HepG2 (cell line): ENCODE data around the gene IQGAP2. TPM values are rescaled to one million over a fixed set of nuclear protein-coding genes. Genes with fewer than 3 reads are reported as not detected.

Experiments
- ATAC-seq: fragments of 200-7000 bp; cut with Tn5 transposase; 3 replicates; pipeline ENCODE4 v1.9.1; 2020; ENCODE audit warnings: mild to moderate bottlenecking, moderate library complexity
- BruUV-seq: library from RNA; stranded (reverse); fragments of 400-500 nt; replicated peaks from 2 replicates; lab custom pipeline; 2021; lab: Mats Ljungman, UMichigan
- CTCF ChIA-PET: fragments of 300-600 bp; formaldehyde crosslinking; extraction: SDS; loops from one replicate; lab custom pipeline; 2021; ENCODE audit warnings: low total read pairs, inconsistent platforms, low intra/inter-chr PET ratio; lab: Yijun Ruan, JAX
- POLR2A ChIA-PET: fragments of 350-600 bp; sonication (Branson Sonifier 250); formaldehyde crosslinking; loops from one replicate; lab custom pipeline; 2020; ENCODE audit warnings: antibody characterized with exemption, inconsistent platforms; lab: Yijun Ruan, JAX
- DNase-seq: peaks from one replicate; pipeline ENCODE4 v3.0.0-alpha.2; 2015; ENCODE audit warnings: low spot score
- FAIRE-seq: peaks from 3 replicates; lab custom pipeline; 2011; peaks lifted over from hg19 to GRCh38; lab: Jason Lieb, UNC
- H2AFZ ChIP-seq: one replicate; pipeline ENCODE4 v1.6.1; 2011; ENCODE audit warnings: low read length, inconsistent platforms
- H3K27ac ChIP-seq: fragments of 300-600 bp; 3 replicates; pipeline ENCODE4 v1.8.0; 2011; ENCODE audit warnings: mixed run types, mild to moderate bottlenecking, mixed read lengths, low read length, inconsistent platforms; ENCODE audit not compliant: insufficient read depth; ENCODE audit errors: extremely low read length
- H3K27me3 ChIP-seq, 2 experiments: fragments of 200-600 bp in 1 of 2; 2 replicates in 1 of 2; 3 replicates in 1 of 2; pipeline versions ENCODE4 v1.6.0 to v1.8.0; 2011; ENCODE audit warnings: low read length in 2 of 2, mild to moderate bottlenecking in 2 of 2, moderate library complexity in 2 of 2, inconsistent platforms in 1 of 2; ENCODE audit not compliant: insufficient read depth in 2 of 2, control insufficient read depth in 1 of 2
- H3K36me3 ChIP-seq, 2 experiments: fragments of 200-600 bp in 1 of 2; replicated peaks in 1 of 2; 2 replicates in 1 of 2; 3 replicates in 1 of 2; pipeline versions ENCODE4 v1.5.1 to v1.8.0; 2011; ENCODE audit warnings: low read length in 2 of 2, inconsistent platforms in 1 of 2; ENCODE audit not compliant: insufficient read depth in 2 of 2, control insufficient read depth in 1 of 2
- H3K4me1 ChIP-seq: 2 replicates; pipeline ENCODE4 v1.5.1; 2012; ENCODE audit warnings: low read length, inconsistent platforms; ENCODE audit not compliant: insufficient read depth
- H3K4me2 ChIP-seq: 2 replicates; pipeline ENCODE4 v1.6.0; 2011; ENCODE audit warnings: low read depth, low read length, inconsistent platforms
- H3K4me3 ChIP-seq, 3 experiments: fragments of 200-600 bp in 1 of 3; sonication (generic), shearing (Covaris generic) in 1 of 3; replicated peaks in 1 of 3; 2 replicates each; pipeline ENCODE4 v1.5.1; 2011 to 2016; ENCODE audit warnings: low read length in 3 of 3, inconsistent platforms in 2 of 3, low read depth in 2 of 3, mild to moderate bottlenecking in 2 of 3, control low read depth in 1 of 3, mixed read lengths in 1 of 3; ENCODE audit not compliant: insufficient read depth in 1 of 3
- H3K79me2 ChIP-seq: one replicate; pipeline ENCODE4 v1.6.1; 2011; ENCODE audit warnings: low read length, inconsistent platforms; ENCODE audit not compliant: insufficient read depth
- H3K9ac ChIP-seq: 2 replicates; pipeline ENCODE4 v1.6.0; 2011; ENCODE audit warnings: mild to moderate bottlenecking, low read depth, low read length, inconsistent platforms; ENCODE audit not compliant: insufficient read depth
- H3K9me3 ChIP-seq: 2 replicates; pipeline ENCODE4 v1.5.1; 2012; ENCODE audit warnings: mild to moderate bottlenecking, low read length
- H4K20me1 ChIP-seq: 2 replicates; pipeline ENCODE4 v1.6.0; 2011; ENCODE audit warnings: inconsistent platforms, mild to moderate bottlenecking, low read length, moderate library complexity; ENCODE audit not compliant: insufficient read depth
- ADNP ChIP-seq: sonication (generic); formaldehyde crosslinking; IDR thresholded peaks from 2 replicates; pipeline ENCODE4 v1.4.0; 2020; ENCODE audit warnings: missing genetic modification reagents
- ATF7 ChIP-seq, 2 experiments: fragments of 450-650 bp in 1 of 2; sonication (generic) in 1 of 2; formaldehyde crosslinking in 1 of 2; IDR thresholded peaks; 2 replicates each; pipeline versions ENCODE4 v1.4.0 to v1.6.1; 2016 to 2020; ENCODE audit warnings: antibody characterized with exemption in 1 of 2, mild to moderate bottlenecking in 1 of 2, missing genetic modification reagents in 1 of 2
- CBX2 ChIP-seq, 2 experiments: fragments of 200-600 bp in 1 of 2; sonication (generic); formaldehyde crosslinking in 1 of 2; IDR thresholded peaks; 2 replicates each; pipeline versions ENCODE4 v1.7.0 to v1.8.1; 2018 to 2022; ENCODE audit warnings: low read depth in 2 of 2, low read length in 1 of 2, mild to moderate bottlenecking in 1 of 2, missing genetic modification reagents in 1 of 2
- CHD4 ChIP-seq: fragments of 200-600 bp; sonication (generic); IDR thresholded peaks from 2 replicates; pipeline ENCODE4 v1.7.0; 2017; ENCODE audit warnings: mild to moderate bottlenecking, low read length, borderline replicate concordance
- CREM ChIP-seq, 2 experiments: sonication (generic) in 1 of 2; formaldehyde crosslinking in 1 of 2; IDR thresholded peaks; 2 replicates each; pipeline versions ENCODE4 v1.4.0 to v1.6.1; 2016 to 2020; ENCODE audit warnings: antibody characterized with exemption in 1 of 2, mild to moderate bottlenecking in 1 of 2, missing genetic modification reagents in 1 of 2
- FOXK2 ChIP-seq: fragments of 450-650 bp; IDR thresholded peaks from 2 replicates; pipeline ENCODE4 v1.6.1; 2016
- MED13 ChIP-seq: sonication (generic); formaldehyde crosslinking; IDR thresholded peaks from 2 replicates; pipeline ENCODE4 v1.5.0; 2020; ENCODE audit warnings: missing genetic modification reagents
- MZF1 ChIP-seq: sonication (generic); formaldehyde crosslinking; IDR thresholded peaks from 2 replicates; pipeline ENCODE4 v1.8.1; 2023; ENCODE audit warnings: mild to moderate bottlenecking, missing genetic modification reagents, borderline replicate concordance
- RCOR2 ChIP-seq: IDR thresholded peaks from 2 replicates; pipeline ENCODE4 v1.6.1; 2016; ENCODE audit warnings: missing biosample characterization, missing genetic modification reagents
- SNRNP70 ChIP-seq: fragments of 200-400 bp; formaldehyde crosslinking; IDR thresholded peaks from 2 replicates; pipeline ENCODE4 v1.6.1; 2017; ENCODE audit warnings: mild to moderate bottlenecking, low read depth, low read length, moderate library complexity
- XBP1 ChIP-seq: sonication (generic); formaldehyde crosslinking; IDR thresholded peaks from 2 replicates; pipeline ENCODE4 v1.5.0; 2020; ENCODE audit warnings: missing genetic modification reagents
- ZBTB3 ChIP-seq: sonication (generic); formaldehyde crosslinking; IDR thresholded peaks from 2 replicates; pipeline ENCODE4 v1.4.0; 2020; ENCODE audit warnings: low read depth, mild to moderate bottlenecking, moderate library complexity, missing genetic modification reagents, borderline replicate concordance
- ZNF282 ChIP-seq: fragments of 450-650 bp; IDR thresholded peaks from 2 replicates; pipeline ENCODE4 v1.6.1; 2018; ENCODE audit not compliant: partially characterized antibody
- ZNF3 ChIP-seq: IDR thresholded peaks from 2 replicates; pipeline ENCODE4 v1.7.0; 2017; ENCODE audit warnings: inconsistent platforms
- ZNF432 ChIP-seq: sonication (generic); formaldehyde crosslinking; IDR thresholded peaks from 2 replicates; pipeline ENCODE4 v1.5.0; 2020; ENCODE audit warnings: missing genetic modification reagents, mild to moderate bottlenecking, borderline replicate concordance
- ZNF546 ChIP-seq: sonication (generic); formaldehyde crosslinking; conservative IDR thresholded peaks from 2 replicates; pipeline ENCODE4 v1.8.1; 2023; ENCODE audit warnings: mild to moderate bottlenecking, missing genetic modification reagents
- ZNF777 ChIP-seq: sonication (generic); formaldehyde crosslinking; IDR thresholded peaks from 2 replicates; pipeline ENCODE4 v1.4.0; 2020; ENCODE audit warnings: missing genetic modification reagents
- WGBS: methylation state at CpG from one replicate; pipeline ENCODE4 v1.1.6; 2017; ENCODE audit warnings: low lambda C conversion rate; 5-methylcytosine and 5-hydroxymethylcytosine counted together
- in situ Hi-C: cut with HindIII; loops from 2 replicates; pipeline ENCODE4 v1.10.0; 2017; ENCODE audit warnings: low pct_unique_long_range_greater_than_20kb; ENCODE audit not compliant: extremely low pct_ligation_motif_present
- intact Hi-C: fragments of 100-400 bp; cut with micrococcal nuclease; formaldehyde crosslinking; loops from one replicate; pipeline ENCODE4 v1.10.0; 2022; ENCODE audit not compliant: unreplicated experiment
- polyA plus RNA-seq, 8 experiments: library from polyadenylated mRNA; depleted of rRNA in 3 of 8; stranded (reverse) in 7 of 8; unstranded in 1 of 8; fragments of >200 nt; fragmentation: Illumina TruSeq in 4 of 8; extraction: Trizol in 4 of 8; gene quantifications; 2 replicates each; pipeline versions ENCODE4 v1.2.1 to v1.2.3, GENCODE V29; 2011 to 2016; ENCODE audit warnings: low read depth in 4 of 8, missing spikeins in 1 of 8, mixed read lengths in 1 of 8; ENCODE audit not compliant: insufficient read depth in 1 of 8
- total RNA-seq, 5 experiments: library from RNA; depleted of rRNA; stranded (reverse); fragments of >200 nt; fragmentation: Illumina TruSeq; extraction: Trizol; gene quantifications; 2 replicates each; pipeline ENCODE4 v1.2.3, GENCODE V29; 2016; ENCODE audit warnings: low read depth in 1 of 5
- TF ChIP-seq, protein P1 (sequence below): sonication (generic); formaldehyde crosslinking; IDR thresholded peaks from 2 replicates; pipeline ENCODE4 v1.4.0; 2020; ENCODE audit warnings: missing genetic modification reagents, borderline replicate concordance
- TF ChIP-seq, protein P2 (sequence below): IDR thresholded peaks from 2 replicates; pipeline ENCODE4 v1.6.1; 2016

IQGAP2 gene
- total and polyA plus RNA-seq, 2 of the 13 experiments (the other 11 are each of a cell fraction or from before 2014, with no cell fraction given): 35.2 to 83.3 TPM

DNA sequence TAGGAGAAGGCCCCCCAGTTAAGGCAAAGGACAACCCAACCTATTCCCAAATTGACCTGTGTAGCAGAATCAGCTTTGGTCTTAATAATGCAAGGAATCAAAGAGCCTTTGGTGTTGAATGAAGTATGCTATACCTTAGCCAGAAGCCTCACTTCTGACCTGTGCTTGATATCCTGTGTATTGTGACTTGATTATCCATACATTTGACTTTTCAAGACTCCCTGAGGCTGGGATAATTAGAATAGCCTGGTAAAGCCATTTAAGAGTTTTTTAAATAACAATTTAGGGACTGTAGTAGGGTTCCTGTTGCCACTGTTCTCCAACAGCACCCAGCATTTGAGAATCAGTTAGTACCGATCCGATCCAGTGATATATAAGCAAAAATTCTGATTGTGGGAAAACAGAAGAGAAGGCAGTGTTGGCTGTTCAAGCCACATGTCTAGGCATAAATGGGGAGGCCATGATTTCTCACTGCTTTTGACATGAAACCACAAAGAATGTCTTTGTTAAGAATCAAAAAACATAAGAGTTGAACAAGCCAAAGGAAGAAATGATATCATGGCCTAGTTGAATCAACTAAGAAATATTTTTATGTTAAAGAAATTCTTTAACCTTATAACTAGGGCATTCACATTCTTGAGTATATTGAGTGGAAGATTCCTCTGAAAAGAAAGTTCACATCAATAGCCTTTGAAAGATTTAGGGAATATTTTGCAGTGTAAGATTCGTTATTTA lies 121.2 kb downstream of the IQGAP2 start:
- intact Hi-C loops (loop anchor here (5.0 kb wide), 1 partner anchor 52 kb away; no protein-coding TSS in a partner anchor), in situ Hi-C loops (no loop called here)
- ATAC-seq (no peak), DNase-seq (no peak), FAIRE-seq (no peak)
- Histone ChIP-seq H3K36me3 (no peaks in the 10 kb centered on the region), H3K79me2 (peaks cover 37% of the 10 kb centered on the region), H3K4me1 (peaks cover 54% of the 10 kb centered on the region), H3K9ac (no peak overlapping the region), H3K9me3 (no peaks in the 10 kb centered on the region), H3K27ac (no peak overlapping the region), H2AFZ (no peak overlapping the region), H3K27me3 (no peaks in the 10 kb centered on the region)
- WGBS: 97% methylated on average over 3 of the region's 3 CpGs
- POLR2A ChIA-PET: no interaction called here
- TF ChIP-seq, protein P1, sequence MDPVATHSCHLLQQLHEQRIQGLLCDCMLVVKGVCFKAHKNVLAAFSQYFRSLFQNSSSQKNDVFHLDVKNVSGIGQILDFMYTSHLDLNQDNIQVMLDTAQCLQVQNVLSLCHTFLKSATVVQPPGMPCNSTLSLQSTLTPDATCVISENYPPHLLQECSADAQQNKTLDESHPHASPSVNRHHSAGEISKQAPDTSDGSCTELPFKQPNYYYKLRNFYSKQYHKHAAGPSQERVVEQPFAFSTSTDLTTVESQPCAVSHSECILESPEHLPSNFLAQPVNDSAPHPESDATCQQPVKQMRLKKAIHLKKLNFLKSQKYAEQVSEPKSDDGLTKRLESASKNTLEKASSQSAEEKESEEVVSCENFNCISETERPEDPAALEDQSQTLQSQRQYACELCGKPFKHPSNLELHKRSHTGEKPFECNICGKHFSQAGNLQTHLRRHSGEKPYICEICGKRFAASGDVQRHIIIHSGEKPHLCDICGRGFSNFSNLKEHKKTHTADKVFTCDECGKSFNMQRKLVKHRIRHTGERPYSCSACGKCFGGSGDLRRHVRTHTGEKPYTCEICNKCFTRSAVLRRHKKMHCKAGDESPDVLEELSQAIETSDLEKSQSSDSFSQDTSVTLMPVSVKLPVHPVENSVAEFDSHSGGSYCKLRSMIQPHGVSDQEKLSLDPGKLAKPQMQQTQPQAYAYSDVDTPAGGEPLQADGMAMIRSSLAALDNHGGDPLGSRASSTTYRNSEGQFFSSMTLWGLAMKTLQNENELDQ (CRISPR knock-in tag): no peak
- TF ChIP-seq ATF7 (IDR thresholded peaks at IDR 0.05) (no peak), ATF7 (CRISPR knock-in tag; IDR thresholded peaks at IDR 0.05) (no peak), ZNF432 (CRISPR knock-in tag) (no peak), RCOR2 (CRISPR knock-in tag) (no peak), SNRNP70 (no peak), CHD4 (no peak), ADNP (CRISPR knock-in tag) (no peak), ZBTB3 (CRISPR knock-in tag) (no peak), ZNF3 (no peak), ZNF777 (CRISPR knock-in tag) (no peak), XBP1 (CRISPR knock-in tag) (no peak), MZF1 (no peak), CREM (IDR thresholded peaks at IDR 0.05) (no peak), CREM (CRISPR knock-in tag; IDR thresholded peaks at IDR 0.05) (no peak), CBX2 (IDR thresholded peaks at IDR 0.05; ENCODE audit: low read depth, low read length) (no peak), CBX2 (CRISPR knock-in tag; IDR thresholded peaks at IDR 0.05; ENCODE audit: low read depth) (no peak), FOXK2 (no peak), MED13 (CRISPR knock-in tag) (no peak), ZNF546 (no peak), ZNF282 (no peak)
- TF ChIP-seq, protein P2, sequence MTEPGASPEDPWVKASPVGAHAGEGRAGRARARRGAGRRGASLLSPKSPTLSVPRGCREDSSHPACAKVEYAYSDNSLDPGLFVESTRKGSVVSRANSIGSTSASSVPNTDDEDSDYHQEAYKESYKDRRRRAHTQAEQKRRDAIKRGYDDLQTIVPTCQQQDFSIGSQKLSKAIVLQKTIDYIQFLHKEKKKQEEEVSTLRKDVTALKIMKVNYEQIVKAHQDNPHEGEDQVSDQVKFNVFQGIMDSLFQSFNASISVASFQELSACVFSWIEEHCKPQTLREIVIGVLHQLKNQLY (CRISPR knock-in tag): no peak
- TF ChIP-seq, all 625 proteins: peak for 0
- CTCF ChIA-PET: no interaction called here
- no TSS peak for BruUV-seq
- no peak overlapping the region for H3K4me3 ChIP-seq
- H3K4me2 ChIP-seq: no peak overlapping the region
- H4K20me1 ChIP-seq: no peaks in the 10 kb centered on the region
